HepG2 (cell line): ENCODE data around the gene APBA1. TPM values are rescaled to one million over a fixed set of nuclear protein-coding genes. Genes with fewer than 3 reads are reported as not detected.

Experiments used
- ATF7-NPFF ChIP-seq: sonication (generic); formaldehyde crosslinking; IDR thresholded peaks from 2 replicates; pipeline ENCODE4 v1.8.1; 2023; ENCODE audit warnings: mild to moderate bottlenecking, low read depth, missing genetic modification reagents, moderate library complexity
- EZH2 ChIP-seq: conservative IDR thresholded peaks from 2 replicates; pipeline ENCODE4 v1.6.1; 2012; ENCODE audit warnings: mild to moderate bottlenecking, low read depth, low read length, moderate library complexity
- JUN ChIP-seq: sonication (generic); formaldehyde crosslinking; IDR thresholded peaks from 2 replicates; pipeline ENCODE4 v1.4.0; 2020; ENCODE audit warnings: mild to moderate bottlenecking, missing genetic modification reagents
- NFE2L2 ChIP-seq: fragments of 150-350 bp; IDR thresholded peaks from 2 replicates; pipeline ENCODE4 v1.6.1; 2014; ENCODE audit warnings: low read length
- ZBTB40 ChIP-seq, 2 experiments: fragments of 450-650 bp in 1 of 2; sonication (generic) in 1 of 2; formaldehyde crosslinking in 1 of 2; IDR thresholded peaks; 2 replicates each; pipeline versions ENCODE4 v1.6.1 to v1.8.0; 2016 to 2022; ENCODE audit warnings: antibody characterized with exemption in 1 of 2, mild to moderate bottlenecking in 1 of 2, missing genetic modification reagents in 1 of 2
- ZNF235 ChIP-seq: sonication (generic); formaldehyde crosslinking; IDR thresholded peaks from 2 replicates; pipeline ENCODE4 v1.8.1; 2023; ENCODE audit warnings: mild to moderate bottlenecking, missing genetic modification reagents, borderline replicate concordance
- ZNF281 ChIP-seq: sonication (generic); formaldehyde crosslinking; IDR thresholded peaks from 2 replicates; pipeline ENCODE4 v1.4.0; 2020; ENCODE audit warnings: missing genetic modification reagents, borderline replicate concordance
- ZNF552 ChIP-seq: sonication (generic); formaldehyde crosslinking; IDR thresholded peaks from 2 replicates; pipeline ENCODE4 v1.9.0; 2022; ENCODE audit warnings: missing genetic modification reagents, mild to moderate bottlenecking, borderline replicate concordance
- ZNF7 ChIP-seq: IDR thresholded peaks from 2 replicates; pipeline ENCODE4 v1.6.1; 2016; ENCODE audit warnings: missing biosample characterization, missing genetic modification reagents
- ZNF740 ChIP-seq: sonication (generic); formaldehyde crosslinking; IDR thresholded peaks from 2 replicates; pipeline ENCODE4 v1.4.0; 2020; ENCODE audit warnings: missing genetic modification reagents
- polyA plus RNA-seq, 8 experiments: library from polyadenylated mRNA; depleted of rRNA in 3 of 8; stranded (reverse) in 7 of 8; unstranded in 1 of 8; fragments of >200 nt; fragmentation: Illumina TruSeq in 4 of 8; extraction: Trizol in 4 of 8; gene quantifications; 2 replicates each; pipeline versions ENCODE4 v1.2.1 to v1.2.3, GENCODE V29; 2011 to 2016; ENCODE audit warnings: low read depth in 4 of 8, missing spikeins in 1 of 8, mixed read lengths in 1 of 8; ENCODE audit not compliant: insufficient read depth in 1 of 8
- total RNA-seq, 5 experiments: library from RNA; depleted of rRNA; stranded (reverse); fragments of >200 nt; fragmentation: Illumina TruSeq; extraction: Trizol; gene quantifications; 2 replicates each; pipeline ENCODE4 v1.2.3, GENCODE V29; 2016; ENCODE audit warnings: low read depth in 1 of 5

APBA1 gene
- total and polyA plus RNA-seq, 2 of the 13 experiments (the other 11 are each of a cell fraction or from before 2014, with no cell fraction given) = 0.15 TPM; not detected in 1

- TF ChIP-seq ZBTB40 (IDR thresholded peaks at IDR 0.05) (no peak), ZBTB40 (CRISPR knock-in tag; IDR thresholded peaks at IDR 0.05) (no peak), ZNF7 (no peak), ATF7-NPFF (CRISPR knock-in tag) (no peak), ZNF235 (CRISPR knock-in tag) (no peak), EZH2 (no peak), NFE2L2 (no peak), ZNF740 (CRISPR knock-in tag) (no peak), JUN (CRISPR knock-in tag) (no peak), ZNF281 (CRISPR knock-in tag) (no peak), ZNF552 (no peak)
These were observed 229.0 kb downstream of the APBA1 start (continued) for GRCh38 chr9:69443178-69443577.
